ENCODE data around the gene CRISPLD2.

The CRISPLD2 gene, protein sequence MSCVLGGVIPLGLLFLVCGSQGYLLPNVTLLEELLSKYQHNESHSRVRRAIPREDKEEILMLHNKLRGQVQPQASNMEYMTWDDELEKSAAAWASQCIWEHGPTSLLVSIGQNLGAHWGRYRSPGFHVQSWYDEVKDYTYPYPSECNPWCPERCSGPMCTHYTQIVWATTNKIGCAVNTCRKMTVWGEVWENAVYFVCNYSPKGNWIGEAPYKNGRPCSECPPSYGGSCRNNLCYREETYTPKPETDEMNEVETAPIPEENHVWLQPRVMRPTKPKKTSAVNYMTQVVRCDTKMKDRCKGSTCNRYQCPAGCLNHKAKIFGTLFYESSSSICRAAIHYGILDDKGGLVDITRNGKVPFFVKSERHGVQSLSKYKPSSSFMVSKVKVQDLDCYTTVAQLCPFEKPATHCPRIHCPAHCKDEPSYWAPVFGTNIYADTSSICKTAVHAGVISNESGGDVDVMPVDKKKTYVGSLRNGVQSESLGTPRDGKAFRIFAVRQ

DNA sequence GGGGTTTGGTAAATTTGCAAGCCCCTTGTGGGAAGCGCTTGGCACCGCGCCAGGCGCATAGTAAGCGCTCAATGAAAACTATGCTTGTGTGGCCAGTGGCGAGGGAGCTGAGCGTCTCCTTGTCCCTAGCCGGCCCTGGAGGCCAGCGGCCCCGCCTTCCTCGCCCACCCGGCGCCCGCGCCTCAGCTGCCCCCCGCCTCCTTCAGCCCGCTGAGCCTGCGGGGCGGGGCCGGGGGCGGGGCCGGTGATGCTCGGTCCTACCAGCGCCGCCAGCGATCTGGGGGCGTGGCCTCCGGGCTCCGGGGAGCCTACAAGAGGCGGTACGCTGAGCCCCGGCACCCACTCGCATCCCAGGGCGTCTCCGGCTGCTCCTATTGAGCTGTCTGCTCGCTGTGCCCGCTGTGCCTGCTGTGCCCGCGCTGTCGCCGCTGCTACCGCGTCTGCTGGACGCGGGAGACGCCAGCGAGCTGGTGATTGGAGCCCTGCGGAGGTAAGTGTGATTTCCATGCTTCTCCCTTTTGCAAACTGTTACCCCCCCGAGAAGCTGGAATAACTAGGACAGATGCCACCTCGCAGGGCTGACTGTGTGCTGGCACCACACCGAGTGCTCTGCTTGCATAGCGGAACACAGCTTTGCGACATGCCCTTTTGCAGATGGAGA lies at the start of gene CRISPLD2:
Gene CRISPLD2, plus strand, starts transcription at position 342 of the 661 bp plus-strand sequence. CDS start 18,511 bp downstream, outside the sequence.
- no peak for DNase-seq (ENCODE audit: low read depth, low spot score)

DNA sequence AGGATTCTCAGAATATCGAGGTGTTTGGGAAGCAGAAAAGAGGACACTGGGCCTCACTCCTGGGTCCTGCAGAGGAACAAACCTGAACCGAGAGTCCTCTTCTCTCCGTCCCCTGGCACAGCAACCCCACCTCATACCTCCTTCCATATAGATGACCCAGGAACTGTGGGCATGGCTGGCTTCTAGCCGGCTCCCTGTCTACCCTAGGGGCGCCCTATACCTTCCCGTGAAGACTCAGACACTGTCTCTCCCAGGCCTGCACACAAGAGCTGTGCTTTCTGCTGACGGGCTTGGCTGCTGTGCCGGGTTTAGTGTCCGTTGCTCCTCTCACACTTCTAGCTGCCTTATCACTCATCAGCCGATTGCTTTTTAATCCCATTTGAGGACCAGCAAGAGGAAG lies 46.5 kb upstream of the CRISPLD2 start:
- DNase-seq (ENCODE audit: low read depth, low spot score): no peak

DNA sequence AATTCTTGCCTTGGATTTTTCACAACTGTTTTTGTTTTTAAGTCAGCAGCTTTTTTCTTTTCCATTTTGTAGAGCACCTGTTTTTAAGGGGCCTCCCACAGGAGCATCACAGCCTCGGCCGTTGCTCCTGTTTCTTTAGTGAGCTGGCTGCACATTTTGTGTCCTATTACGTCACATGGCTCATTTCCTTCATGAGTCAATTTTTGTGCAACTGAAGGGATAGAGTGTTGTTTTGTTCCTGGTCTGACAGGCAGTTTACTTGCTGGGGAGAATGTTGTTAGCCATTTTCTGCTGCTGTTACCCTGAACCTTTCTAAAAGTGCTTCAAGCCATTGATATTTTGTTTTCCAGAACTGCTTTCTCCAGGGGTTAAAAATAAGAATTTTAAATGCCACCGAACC lies 45.0 kb upstream of the CRISPLD2 start:
- no peak for DNase-seq (ENCODE audit: low read depth, low spot score)

DNA sequence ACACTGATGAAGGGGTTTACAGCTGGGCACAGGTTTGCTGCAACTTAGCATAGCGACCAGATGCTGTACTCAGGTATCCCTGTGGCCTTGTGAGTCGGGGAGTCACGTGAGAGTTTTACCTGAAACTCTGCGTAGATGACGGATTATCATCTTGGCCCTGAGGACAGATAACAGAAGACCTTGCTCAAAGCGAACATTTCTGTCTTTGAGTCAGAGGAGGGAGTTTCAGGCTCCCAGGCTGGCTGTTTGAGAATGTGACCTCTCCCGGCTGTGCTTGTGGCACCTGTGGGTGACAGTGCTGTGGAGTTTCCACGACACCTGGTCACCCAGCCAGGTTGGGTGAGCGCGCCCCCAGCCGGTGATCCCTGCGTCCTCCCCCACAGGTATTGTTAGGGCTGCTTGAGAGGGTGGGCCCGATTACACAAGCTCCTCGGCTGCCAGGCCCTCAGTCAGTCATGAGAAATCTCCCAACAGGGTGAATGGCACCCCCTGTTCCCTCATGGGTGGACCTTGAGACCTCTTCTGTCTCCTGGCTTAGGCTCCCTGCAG lies 44.4 kb upstream of the CRISPLD2 start:
- no peak for DNase-seq (ENCODE audit: low read depth, low spot score)

DNA sequence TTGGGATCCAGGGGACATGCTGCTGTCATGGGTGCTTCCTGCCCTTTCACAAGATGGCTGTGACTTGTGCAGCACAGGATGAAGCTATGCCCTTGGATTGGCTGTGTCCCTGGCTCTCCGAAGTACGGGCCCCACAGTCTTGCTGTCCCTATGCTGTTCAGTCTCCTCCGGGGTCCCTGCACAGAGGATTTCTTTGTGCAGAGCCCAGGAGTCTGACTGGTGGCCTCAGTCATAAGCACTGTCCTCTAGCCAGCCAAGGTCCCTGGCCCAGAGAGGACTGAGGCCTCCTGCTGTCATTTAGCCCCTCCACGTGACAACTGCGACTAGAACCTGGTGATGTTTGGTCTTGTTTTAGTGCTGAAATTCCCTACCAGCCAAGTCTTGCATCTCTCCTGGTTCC lies 42.4 kb upstream of the CRISPLD2 start:
- no peak for DNase-seq (ENCODE audit: low read depth, low spot score)

DNA sequence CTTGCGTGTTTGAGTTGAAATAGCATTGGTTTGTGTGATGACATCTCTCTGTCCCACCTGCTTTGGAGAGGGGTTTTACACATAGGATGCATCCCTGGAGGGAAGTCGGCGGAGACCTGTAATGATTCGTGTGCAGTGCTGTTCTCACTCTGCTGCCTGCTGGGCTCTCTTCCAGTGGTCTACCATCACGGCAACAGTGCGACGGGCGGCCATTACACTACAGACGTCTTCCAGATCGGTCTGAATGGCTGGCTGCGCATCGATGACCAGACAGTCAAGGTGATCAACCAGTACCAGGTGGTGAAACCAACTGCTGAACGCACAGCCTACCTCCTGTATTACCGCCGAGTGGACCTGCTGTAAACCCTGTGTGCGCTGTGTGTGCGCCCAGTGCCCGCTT lies 41.1 kb upstream of the CRISPLD2 start:
- no peak for DNase-seq (ENCODE audit: low read depth, low spot score)

DNA sequence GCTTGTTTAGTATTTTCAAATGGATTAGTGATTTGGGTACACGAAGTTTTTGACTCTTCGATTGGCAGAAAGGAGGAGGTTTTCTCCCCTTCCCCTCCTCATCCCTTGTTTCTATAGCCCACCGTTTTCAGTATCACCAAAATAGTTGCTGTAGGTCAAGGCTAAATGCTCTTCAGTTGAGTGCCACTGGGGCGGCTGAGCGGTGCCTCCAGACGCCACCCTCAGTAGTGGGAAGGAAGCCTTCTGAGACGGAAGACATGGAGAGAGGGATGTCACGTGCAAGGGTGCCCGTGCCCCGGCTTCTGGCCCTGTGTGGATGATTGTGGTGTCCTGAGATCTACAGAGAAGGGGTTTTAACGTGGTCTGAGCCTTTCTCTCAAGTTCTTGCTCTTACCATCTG lies 39.7 kb upstream of the CRISPLD2 start:
- no peak for DNase-seq (ENCODE audit: low read depth, low spot score)

DNA sequence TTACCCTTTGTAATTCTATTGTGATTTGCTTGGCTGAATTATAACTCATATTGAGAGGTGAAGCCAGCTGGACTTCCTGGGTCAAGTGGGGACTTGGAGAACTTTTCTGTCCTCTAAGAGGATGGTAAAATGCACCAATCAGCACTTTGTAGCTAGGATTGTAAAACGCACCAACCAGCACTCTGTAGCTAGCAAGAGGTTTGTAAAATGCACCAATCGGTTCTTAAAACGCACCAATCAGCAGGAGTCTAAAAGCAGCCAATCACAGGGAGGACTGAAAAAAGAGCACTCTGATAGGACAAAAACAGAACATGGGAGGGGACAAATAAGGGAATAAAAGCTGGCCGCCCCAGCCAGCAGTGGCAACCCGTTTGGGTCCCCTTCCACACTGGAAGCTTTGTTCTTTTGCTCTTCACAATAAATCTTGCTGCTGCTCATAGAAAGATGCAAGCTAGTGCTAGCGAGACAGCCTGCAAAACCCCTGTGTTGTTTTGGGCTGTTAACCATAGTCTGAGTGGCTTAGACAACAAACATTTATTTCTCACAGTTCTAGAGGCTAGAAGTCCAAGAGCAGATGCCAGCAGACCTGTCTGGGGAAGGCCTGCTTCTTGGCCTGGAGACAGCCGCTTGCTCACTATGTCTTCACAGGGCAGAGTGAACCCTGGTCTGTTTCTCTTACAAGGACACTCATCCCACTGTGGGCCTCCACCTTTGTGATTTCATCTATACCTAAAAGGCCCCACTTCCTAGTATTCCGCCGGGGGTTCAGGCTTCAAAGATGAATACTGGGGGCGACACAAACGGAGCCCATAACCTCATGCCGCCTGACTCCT lies 39.0 kb upstream of the CRISPLD2 start:
- no peak for DNase-seq (ENCODE audit: low read depth, low spot score)

DNA sequence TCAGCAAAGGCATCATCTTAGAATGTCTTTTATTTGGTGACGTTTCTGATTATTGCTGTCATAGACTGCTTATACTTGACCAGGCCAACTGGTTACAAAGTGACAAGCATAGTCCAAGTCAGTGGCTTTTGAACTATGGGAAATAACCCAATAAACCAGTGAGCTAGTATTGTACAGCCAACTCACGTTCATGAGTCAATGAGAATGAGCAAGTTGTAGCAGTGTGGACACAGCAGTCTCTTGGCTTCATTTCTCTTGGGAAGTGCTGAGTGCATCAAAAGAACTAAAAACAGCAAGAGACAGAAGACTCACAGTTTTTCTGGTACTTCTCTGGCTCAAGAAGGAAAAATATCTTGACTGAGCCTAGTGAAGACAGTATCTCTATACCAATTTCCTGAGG lies 36.9 kb upstream of the CRISPLD2 start:
- no peak for DNase-seq (ENCODE audit: low read depth, low spot score)

DNA sequence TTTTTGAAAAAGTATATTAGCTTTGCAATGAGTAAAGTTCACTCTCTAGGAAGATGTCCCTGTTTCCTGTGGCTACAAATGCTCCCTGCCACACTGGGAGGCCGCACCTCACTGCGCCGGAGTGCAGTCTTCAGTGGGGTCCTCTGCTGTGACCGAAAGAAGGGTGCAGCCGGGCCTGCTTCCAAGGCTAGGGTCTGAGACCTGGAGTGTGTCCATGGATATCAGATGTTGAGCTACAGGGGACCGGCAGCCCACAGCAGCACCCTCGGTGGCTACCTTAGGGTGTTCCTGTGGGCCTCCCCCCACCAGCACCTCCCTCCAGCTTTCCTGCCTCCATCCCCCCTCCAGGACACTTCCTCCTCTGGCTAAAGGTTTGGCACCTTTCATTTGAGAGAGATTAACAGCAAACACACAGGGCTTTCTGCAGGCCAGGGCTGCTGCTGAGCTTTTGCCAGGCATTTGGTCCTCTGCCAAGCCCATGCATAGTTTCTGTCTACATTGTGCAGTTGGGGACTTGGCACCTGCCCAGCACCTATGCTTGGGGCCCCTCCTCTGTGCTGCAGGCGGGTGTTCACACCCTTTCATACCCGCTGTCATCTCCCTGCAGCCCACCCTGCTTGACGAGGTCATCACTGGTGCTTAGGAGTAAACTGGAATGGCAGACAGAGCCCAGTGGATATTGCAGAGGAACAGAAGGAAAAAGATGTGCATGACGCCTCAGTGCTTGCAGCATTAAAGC lies 33.8 kb upstream of the CRISPLD2 start:
- no peak for DNase-seq (ENCODE audit: low read depth, low spot score)

DNA sequence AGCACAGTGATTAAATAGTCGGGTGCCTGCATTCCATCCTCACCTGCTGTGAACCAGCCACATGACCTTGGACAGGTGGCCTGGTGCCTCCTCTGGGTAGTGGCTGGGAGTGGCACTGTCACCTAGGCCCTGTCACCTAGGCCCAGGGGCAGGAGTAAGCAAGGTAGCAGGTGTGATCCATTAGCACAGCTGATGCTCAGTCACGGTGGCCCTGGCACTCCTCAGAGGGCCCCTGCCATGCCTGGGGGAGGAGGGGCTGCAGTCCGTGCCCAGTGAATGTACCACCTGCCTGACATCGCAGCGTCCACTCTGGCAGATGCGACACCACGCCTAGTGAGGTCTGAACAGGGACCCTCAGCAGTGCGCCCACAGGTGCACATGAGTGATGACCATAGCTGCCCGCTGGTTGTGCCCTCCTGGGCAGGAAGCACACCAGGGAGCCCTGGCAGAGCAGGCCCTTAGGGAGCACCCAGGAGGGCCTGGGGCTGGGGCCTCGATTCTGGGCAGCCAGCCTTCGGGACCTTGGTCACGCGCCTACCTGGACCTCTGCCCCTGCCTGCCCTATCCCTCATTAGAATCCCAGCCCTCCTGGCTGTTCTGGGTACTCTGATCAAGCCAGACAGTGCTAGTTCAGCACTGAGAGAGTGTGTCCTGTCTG lies 33.1 kb upstream of the CRISPLD2 start:
- DNase-seq (ENCODE audit: low read depth, low spot score): no peak

DNA sequence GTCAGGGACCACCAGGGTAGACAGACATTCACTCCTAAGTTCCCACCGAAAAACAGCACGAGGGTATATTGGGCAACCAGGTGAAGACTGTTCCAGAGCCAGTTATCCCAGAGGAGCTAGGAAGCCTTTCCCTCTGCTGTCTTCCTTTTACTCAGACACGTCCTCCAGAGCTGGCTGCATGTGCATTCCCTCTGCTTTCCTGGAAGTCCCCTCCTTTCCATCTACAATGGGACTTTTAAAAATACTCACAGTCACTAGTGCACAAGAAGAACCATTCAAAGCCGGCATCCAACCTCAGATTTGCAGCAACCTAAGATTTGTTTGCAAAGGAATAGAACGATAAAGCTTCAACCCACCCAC lies 32.5 kb upstream of the CRISPLD2 start:
- DNase-seq (ENCODE audit: low read depth, low spot score): no peak

DNA sequence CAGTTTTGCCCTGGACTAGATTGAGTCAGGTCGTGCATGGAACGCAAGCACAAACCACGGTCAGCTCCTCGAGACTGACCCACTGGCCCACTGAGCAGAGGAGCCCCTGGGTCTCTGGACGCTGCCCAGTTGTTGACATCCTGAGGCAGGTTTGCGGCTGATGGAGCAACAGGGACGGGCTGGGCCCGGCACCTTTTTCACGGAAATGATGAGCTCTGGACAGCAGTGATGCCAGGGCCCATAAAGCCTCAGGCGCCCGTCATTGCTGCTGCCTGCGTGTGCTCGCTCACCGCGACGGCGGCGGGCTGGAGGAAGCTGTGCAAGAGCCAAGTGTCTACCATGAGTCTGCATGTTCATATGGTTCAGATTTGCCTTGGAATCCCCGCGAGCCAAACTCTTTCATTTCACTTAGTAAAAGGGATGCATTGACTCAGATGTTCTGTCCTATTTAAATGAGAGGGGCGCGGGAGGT lies 30.8 kb upstream of the CRISPLD2 start:
- DNase-seq (ENCODE audit: low read depth, low spot score): no peak

DNA sequence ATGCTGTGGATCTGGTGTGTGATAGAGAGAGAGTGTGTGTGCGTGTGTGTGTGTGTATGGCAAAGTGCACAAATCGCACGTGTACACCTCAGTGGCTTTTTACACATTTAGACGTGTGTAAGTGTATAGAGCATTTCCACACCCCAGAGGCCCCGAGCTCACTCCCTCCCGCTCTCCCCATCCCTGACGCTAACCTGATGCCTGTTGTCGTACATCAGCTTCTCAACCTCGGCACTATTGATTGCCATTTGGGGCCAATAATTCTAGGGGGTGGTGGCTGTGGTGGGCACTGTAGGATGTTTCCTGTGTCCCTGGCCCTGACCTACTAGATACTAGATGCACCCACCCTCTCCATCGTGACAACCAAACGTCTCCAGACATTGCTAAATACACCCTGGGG lies 30.4 kb upstream of the CRISPLD2 start:
- DNase-seq (ENCODE audit: low read depth, low spot score): no peak

DNA sequence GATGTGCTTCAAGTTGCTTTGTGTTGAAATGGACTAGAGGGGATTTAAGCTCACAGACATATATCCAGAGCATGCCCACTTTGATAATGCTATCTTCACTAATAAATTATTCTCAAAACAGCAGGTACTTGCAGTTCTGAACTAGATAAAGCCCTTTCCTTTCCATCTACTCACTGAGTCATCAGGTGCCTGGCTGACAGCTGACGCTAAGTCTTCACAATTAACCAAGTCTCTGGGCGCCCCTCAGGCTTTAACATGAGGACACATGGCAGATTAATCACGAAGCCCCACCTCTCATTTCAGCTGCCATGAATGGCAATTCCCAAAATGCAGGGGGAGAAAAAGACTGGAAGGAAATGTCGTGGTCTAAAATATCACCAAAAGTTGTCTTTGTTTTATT lies 29.5 kb upstream of the CRISPLD2 start:
- DNase-seq (ENCODE audit: low read depth, low spot score): no peak

DNA sequence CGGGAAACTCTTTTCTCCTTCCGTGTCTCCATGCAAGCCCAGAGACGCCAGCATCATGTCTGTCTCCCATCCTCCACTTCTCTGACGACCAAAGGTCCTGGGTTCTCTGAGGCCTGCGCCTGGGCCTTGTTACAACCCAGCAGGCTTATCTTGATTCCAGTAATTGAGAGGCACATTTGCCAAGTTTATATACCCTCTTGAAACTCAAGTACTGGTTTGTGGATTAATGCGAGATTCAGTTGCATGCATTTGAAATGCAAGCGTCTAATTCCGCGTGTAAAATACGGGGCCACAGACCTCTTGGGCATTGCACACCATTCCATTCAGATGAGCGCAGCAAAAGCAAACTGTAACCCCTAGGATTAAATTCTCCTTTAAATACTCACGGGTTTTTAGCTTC lies 28.7 kb upstream of the CRISPLD2 start:
- no peak for DNase-seq (ENCODE audit: low read depth, low spot score)

DNA sequence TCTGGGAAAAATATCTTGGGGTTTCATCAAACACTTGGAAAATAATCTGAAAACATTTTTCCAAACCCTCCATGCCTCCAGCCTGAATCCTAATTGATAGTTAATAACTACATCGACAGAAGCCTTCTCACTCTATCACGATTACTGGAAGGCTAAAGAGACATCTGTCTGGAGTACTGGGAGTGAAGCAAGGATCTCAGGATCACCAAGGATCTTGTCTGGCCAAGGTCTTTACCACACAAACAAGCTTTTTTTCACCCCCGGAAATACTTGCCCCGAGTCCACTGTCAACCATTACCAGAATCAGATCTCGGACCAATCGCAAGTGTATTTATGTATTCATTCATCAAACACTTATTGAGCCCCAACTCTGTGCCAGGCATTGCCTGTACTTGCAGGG lies 28.3 kb upstream of the CRISPLD2 start:
- no peak for DNase-seq (ENCODE audit: low read depth, low spot score)

DNA sequence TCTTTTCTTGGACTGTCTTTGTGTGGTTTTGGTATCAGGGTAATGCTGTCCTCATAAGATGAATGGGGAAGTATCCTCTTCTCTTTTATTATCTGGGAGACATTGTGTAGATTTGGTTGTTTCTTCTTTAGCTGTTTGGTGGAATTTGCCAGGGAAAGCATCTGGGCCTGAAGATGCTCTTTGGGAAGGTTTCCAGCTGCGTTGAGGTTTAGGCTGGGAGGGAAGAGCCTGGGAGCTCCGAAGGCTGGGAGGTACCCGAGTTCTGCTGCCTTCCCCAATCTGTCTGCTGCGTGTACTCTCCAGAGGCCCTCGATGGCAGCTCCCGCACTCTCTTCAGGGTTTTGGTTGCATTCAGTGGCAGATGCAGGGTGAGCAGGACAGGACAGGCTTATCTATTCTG lies 25.6 kb upstream of the CRISPLD2 start:
- no peak for DNase-seq (ENCODE audit: low read depth, low spot score)

DNA sequence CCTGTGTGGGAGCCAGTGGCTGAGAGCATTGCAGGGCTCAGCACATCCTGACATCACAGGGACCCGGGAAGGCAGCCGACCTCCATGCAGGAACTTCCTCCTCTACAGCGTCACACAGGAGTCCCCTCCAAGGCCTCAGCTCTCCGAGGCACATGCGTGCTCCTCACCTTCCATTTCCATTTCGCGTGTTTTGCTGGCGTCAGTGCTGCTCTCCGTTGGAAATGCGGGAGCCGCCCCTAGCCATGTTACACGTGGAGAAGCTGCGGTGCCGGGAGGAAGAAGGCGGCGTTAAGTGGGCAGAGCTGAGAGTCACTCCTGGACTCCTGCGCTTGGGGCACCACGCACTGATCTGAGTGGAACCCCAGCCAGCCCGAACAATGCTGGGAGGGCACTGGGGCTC lies 25.2 kb upstream of the CRISPLD2 start:
- no peak for DNase-seq (ENCODE audit: low read depth, low spot score)

DNA sequence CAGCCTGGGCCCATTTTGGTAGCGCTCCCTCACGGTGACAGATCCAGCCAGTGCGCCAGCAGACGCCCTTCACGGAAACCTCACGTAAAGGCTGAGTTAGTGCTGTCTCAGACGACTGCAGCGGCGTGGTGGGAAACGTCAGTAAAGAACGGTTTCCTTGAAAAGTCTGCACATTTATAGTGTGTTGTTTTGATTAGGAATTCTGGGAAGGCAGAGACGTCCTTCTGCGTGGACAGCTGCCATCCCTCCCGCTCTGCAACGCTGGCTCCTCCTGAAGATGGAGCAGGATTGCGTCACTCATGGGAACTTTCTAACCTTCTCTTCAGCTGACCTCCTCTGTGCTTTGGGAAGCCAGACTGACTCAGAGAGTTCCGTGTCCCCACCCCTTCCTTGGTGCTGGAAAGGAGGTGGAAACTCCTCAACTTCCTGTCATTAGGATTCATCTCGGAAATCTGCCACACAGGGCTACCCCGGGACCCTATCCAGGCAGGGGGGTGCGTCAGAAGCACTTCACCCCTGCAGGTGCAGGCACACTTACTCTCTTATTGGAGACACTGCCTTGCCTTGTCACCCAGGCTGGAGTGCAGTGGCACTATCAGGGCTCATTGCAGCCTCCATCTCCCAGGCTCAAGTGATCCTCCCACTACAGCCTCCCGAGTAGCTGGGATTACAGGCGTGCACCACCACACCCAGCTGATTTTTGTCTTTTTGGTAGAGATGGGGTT lies 24.3 kb upstream of the CRISPLD2 start:
- DNase-seq (ENCODE audit: low read depth, low spot score): peak; percentile 69

All from smooth muscle cell of the brain vasculature (primary cell).